Heart right ventricle (tissue), 16 donors: ENCODE data around the gene FHOD3. TPM values are rescaled to one million over a fixed set of nuclear protein-coding genes. Genes with fewer than 3 reads are reported as not detected.

Source experiments
- ATAC-seq, 8 donors: fragments of 200-7000 bp; cut with Tn5 transposase; one replicate each; pipeline ENCODE4 v1.9.1; 2020; ENCODE audit warnings: mild to moderate bottlenecking in 8 of 8, moderate library complexity in 8 of 8, moderate number of reproducible peaks in 1 of 8
- DNase-seq, 2 donors: peaks; one replicate each; pipeline ENCODE4 v3.0.0-alpha.2; 2020
- H3K27ac ChIP-seq, 10 donors: fragments of 200-600 bp; sonication (generic) in 2 of 10; one replicate each; pipeline versions ENCODE4 v1.5.0 to v1.8.0; 2020 to 2022; ENCODE audit warnings: mild to moderate bottlenecking in 3 of 10
- H3K27me3 ChIP-seq, 7 donors: fragments of 200-600 bp; one replicate each; pipeline ENCODE4 v1.8.0; 2021 to 2022; ENCODE audit warnings: mild to moderate bottlenecking in 2 of 7
- H3K36me3 ChIP-seq, 9 donors: fragments of 200-600 bp; sonication (generic) in 1 of 9; one replicate each; pipeline versions ENCODE4 v1.5.0 to v1.8.0; 2020 to 2022; ENCODE audit warnings: mild to moderate bottlenecking in 2 of 9
- H3K4me1 ChIP-seq, 9 donors: fragments of 200-600 bp; sonication (generic) in 1 of 9; one replicate each; pipeline versions ENCODE4 v1.5.0 to v1.8.0; 2020 to 2022; ENCODE audit warnings: mild to moderate bottlenecking in 4 of 9
- H3K4me3 ChIP-seq, 10 donors: fragments of 200-600 bp; sonication (generic) in 2 of 10; one replicate each; pipeline versions ENCODE4 v1.5.0 to v1.8.0; 2020 to 2022; ENCODE audit warnings: mild to moderate bottlenecking in 7 of 10, moderate library complexity in 2 of 10
- H3K9me3 ChIP-seq, 11 donors: fragments of 200-600 bp in 10 of 11; sonication (generic) in 2 of 11; one replicate each; pipeline versions ENCODE4 v1.5.0 to v1.8.0; 2013 to 2022; ENCODE audit warnings: mild to moderate bottlenecking in 2 of 11, control low read depth in 1 of 11, moderate library complexity in 1 of 11
- WGBS, 2 donors: extraction: QIAGEN DNeasy Blood & Tissue Kit; methylation state at CpG; one replicate each; pipeline ENCODE4 v1.1.7; 2013; ENCODE audit warnings: inconsistent platforms in 1 of 2; 5-methylcytosine and 5-hydroxymethylcytosine counted together
- intact Hi-C, 10 donors: fragments of 100-400 bp; cut with DNase I; formaldehyde crosslinking; loops; one replicate each; pipeline versions ENCODE4 v1.11.1 to v1.14.2; 2022
- polyA plus RNA-seq, 2 donors: library from polyadenylated mRNA; stranded (reverse); fragments of 200-250 nt; gene quantifications; one replicate each; pipeline ENCODE4 v1.2.3, GENCODE V29; 2013
- total RNA-seq, 10 donors: library from RNA; stranded (reverse); fragmentation: NEBNext Ultra II Directional in 3 of 10; extraction: Animal tissue kit (Norgen Biotek cat#: 25700) in 3 of 10; gene quantifications; one replicate each; pipeline versions ENCODE4 v1.2.1 to v1.2.4, GENCODE V29; 2021 to 2023
- TF ChIP-seq, protein P1 (sequence below), 9 donors: fragments of 200-600 bp; sonication (generic) in 2 of 9; IDR thresholded peaks; one replicate each; pipeline versions ENCODE4 v1.5.0 to v1.8.0; 2021 to 2022; ENCODE audit warnings: antibody characterized with exemption in 9 of 9, mild to moderate bottlenecking in 5 of 9, moderate library complexity in 1 of 9
- donor health status: Arrhythmogenic right ventricular cardiomyopathy.
- donor health status: ischemic (EF 13 %, LVEDD 7.1; RV severe dilation, severe dysfunction).
- donor health status: healthy with polysubstance abuse.
- donor health status: DM: no; HTN: yes; CAD: no.
- donor health status: DM: no; HTN: no; CAD: no.
- donor health status: ischemic (EF 25% LVEDD 6.9; RV normal size, moderate dysfunction).
- donor health status: ischemic (EF 25% LVEDD 5.7; RV mildly dilated, moderate dysfunction).
- donor health status: healthy.
- donor health status: DM: yes; HTN: yes; CAD: no.
- donor health status: Ischemic cardiomyopathy.
- donor health status: ischemic (EF 35%, LVEDD 5.7; RV mildly dilated, moderate dysfunction).
- donor health status: nonischemic (EF 11% LVEDD 7.7; RV severe dilation, severe dysfunction).
- donor health status: DM: yes; HTN: yes; CAD: no.
- donor health status: PGD.
- donor health status: ischemic (EF 29% LVEDD 5.4; RV normal size, mild dysfunction).
- donor health status: nonischemic (EF 23%, LVEDD 6.1; RV moderate dilation, normal function).

The FHOD3 gene
- total and polyA plus RNA-seq, 12 donors = 81.8 to 484 (median 356) TPM

DNA sequence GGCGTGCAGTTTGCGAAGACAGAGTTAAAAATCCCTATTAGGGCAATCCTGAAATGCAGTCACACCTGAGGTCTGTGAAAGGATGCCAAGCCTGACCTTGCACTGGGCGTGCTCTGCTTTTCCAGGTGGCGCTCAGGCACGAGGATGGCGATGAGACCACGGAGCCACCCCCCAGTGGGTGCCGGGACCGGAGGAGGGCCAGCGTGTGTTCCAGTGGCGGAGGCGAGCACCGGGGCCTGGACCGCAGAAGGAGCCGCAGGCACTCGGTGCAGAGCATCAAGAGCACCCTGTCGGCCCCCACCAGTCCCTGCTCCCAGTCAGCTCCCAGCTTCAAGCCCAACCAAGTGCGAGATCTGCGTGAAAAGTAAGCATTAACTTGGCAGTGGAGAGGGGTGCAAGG is 327.9 kb downstream of the FHOD3 start:
- no peaks in the 10 kb centered on the region for H3K36me3 ChIP-seq
- WGBS, 2 donors = 91 to 92% methylated on average over 19 of the region's 19 CpGs
- no peaks in the 10 kb centered on the region for H3K9me3 ChIP-seq
- H3K4me1 ChIP-seq = peaks cover 0 to 88% (median 36%) of the 10 kb centered on the region in 9 donors
- TF ChIP-seq, protein P1, sequence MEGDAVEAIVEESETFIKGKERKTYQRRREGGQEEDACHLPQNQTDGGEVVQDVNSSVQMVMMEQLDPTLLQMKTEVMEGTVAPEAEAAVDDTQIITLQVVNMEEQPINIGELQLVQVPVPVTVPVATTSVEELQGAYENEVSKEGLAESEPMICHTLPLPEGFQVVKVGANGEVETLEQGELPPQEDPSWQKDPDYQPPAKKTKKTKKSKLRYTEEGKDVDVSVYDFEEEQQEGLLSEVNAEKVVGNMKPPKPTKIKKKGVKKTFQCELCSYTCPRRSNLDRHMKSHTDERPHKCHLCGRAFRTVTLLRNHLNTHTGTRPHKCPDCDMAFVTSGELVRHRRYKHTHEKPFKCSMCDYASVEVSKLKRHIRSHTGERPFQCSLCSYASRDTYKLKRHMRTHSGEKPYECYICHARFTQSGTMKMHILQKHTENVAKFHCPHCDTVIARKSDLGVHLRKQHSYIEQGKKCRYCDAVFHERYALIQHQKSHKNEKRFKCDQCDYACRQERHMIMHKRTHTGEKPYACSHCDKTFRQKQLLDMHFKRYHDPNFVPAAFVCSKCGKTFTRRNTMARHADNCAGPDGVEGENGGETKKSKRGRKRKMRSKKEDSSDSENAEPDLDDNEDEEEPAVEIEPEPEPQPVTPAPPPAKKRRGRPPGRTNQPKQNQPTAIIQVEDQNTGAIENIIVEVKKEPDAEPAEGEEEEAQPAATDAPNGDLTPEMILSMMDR (IDR thresholded peaks at IDR 0.05) = no peak
- ATAC-seq (peak in 1 of 8 donors; percentile 23), DNase-seq (no peak)
- intact Hi-C loops = loop anchor here in 1 of 10 donors (5.0 kb wide), 1 partner anchor 158 kb away; no protein-coding TSS in a partner anchor
- H3K27ac ChIP-seq = peak overlapping the region in 8 of 10 donors; percentile 21 to 67 (median 50)
- no peaks in the 10 kb centered on the region for H3K27me3 ChIP-seq
- no peak overlapping the region for H3K4me3 ChIP-seq

DNA sequence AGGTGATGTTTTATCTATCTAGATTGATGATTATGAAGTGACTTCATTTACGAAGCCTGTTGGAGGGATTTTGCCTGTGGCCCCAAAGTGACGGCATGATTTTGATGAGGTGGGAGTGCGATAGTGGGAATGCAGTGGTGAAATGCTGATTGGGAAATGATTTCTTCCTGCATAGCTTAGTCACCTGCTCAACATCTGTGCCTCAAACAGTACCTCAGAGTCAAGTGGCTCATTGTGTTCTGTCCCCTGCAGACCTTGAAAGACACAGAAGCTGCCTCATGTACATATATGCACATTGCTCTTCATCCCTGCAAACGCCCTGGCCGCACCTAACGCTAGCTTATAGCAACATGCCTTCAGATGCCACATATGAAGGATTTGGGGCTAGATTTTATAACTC is 330.1 kb downstream of the FHOD3 start:
- WGBS, 2 donors = 57 to 69% methylated on average over 6 of the region's 6 CpGs
- DNase-seq (no peak), ATAC-seq (no peak)
- intact Hi-C loops = loop anchor here in 1 of 10 donors (5.0 kb wide), 1 partner anchor 160 kb away; no protein-coding TSS in a partner anchor
- H3K27me3 ChIP-seq = no peaks in the 10 kb centered on the region
- no peaks in the 10 kb centered on the region for H3K36me3 ChIP-seq
- H3K27ac ChIP-seq = peak overlapping the region in 9 of 10 donors; percentile 37 to 90 (median 82)
- TF ChIP-seq, protein P1 (IDR thresholded peaks at IDR 0.05) = no peak
- H3K4me3 ChIP-seq = no peak overlapping the region
- H3K9me3 ChIP-seq = no peaks in the 10 kb centered on the region
- peaks cover 2 to 96% (median 41%) of the 10 kb centered on the region in 9 donors for H3K4me1 ChIP-seq

DNA sequence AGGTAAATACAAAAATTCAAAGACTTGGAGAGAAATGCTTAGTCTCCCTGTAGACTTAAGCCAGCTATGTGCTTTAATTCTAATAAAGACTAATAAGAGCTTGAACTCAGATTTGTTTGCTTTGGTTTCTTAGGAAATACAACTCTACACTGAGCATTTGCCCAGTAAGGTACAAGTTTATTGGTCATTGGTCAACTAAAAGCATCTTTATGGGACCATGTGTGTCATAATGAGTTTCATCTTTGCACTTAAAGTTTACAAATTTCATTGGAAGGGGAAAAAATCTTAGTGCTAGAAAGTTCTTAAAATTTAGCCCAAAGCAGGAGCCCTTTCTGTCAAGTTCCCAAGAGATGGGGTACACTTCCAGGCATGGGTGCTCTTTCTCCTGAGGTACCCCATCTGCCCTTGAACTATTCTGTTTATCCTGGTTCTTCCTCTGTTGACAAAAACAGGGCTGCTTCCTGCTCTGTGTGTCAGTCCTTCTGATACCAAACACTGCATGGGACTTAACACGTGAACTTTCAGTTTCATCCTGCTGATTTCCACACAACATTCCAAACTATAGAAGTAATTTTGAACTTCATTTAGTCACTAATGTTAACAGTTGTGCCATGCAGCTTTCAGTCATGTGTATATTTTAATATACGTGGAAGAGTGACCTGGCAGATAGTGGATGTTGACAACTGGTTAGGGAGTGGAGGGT is 331.1 kb downstream of the FHOD3 start:
- no peak overlapping the region for H3K4me3 ChIP-seq
- TF ChIP-seq, protein P1 (IDR thresholded peaks at IDR 0.05) = no peak
- ATAC-seq (peak; percentile 4 to 50 (median 18)), DNase-seq (no peak)
- peaks cover 2 to 89% (median 47%) of the 10 kb centered on the region in 9 donors for H3K4me1 ChIP-seq
- no peaks in the 10 kb centered on the region for H3K36me3 ChIP-seq
- no peaks in the 10 kb centered on the region for H3K27me3 ChIP-seq
- H3K9me3 ChIP-seq = no peaks in the 10 kb centered on the region
- intact Hi-C loops = loop anchor here in 1 of 10 donors (5.0 kb wide), 1 partner anchor 161 kb away; no protein-coding TSS in a partner anchor
- 0 to 15% methylated on average over 2 of the region's 2 CpGs for WGBS, 2 donors
- peak overlapping the region; percentile 45 to 90 (median 81) for H3K27ac ChIP-seq

DNA sequence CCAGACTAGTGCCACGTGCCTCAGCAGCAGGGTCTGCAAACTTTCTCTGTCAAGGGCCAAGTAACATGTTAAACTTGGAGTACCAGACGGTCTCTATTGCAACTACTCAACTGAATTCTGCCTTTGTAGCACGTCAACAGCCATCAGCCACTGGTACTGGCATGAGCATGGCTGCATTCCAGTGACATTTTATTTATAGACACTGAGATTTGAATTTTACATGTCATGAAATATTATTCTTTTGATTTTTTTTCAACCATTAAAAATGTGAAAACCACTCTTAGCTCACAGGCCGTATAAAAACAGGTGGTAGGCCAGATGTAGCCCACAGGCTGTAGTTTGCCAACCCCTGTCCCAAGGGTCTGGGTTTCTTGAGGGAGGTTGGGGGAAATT is 331.6 kb downstream of the FHOD3 start:
- Histone ChIP-seq H3K9me3 (no peaks in the 10 kb centered on the region), H3K4me1 (peaks cover 2 to 85% (median 47%) of the 10 kb centered on the region in 9 donors), H3K27ac (peak overlapping the region; percentile 45 to 90 (median 81)), H3K36me3 (no peaks in the 10 kb centered on the region), H3K4me3 (no peak overlapping the region), H3K27me3 (no peaks in the 10 kb centered on the region)
- 25 to 42% methylated on average over 4 of the region's 4 CpGs for WGBS, 2 donors
- peak; percentile 57 to 84 (median 70) for ATAC-seq
- intact Hi-C loops = loop anchor here in 1 of 10 donors (5.0 kb wide), 1 partner anchor 162 kb away; no protein-coding TSS in a partner anchor
- TF ChIP-seq, protein P1 (IDR thresholded peaks at IDR 0.05) = no peak
- peak in 1 of 2 donors; percentile 41 for DNase-seq
